ENCODE results near the gene RAB3GAP2.
"Not testable (repeated sequence)": the region's sequence is repeated elsewhere in the genome, so short reads cannot be mapped to it uniquely, and the experiment has no call there.

The RAB3GAP2 gene

GRCh38 chr1:220272047-220272840, at the start of gene RAB3GAP2:
TSS of gene RAB3GAP2 (minus strand) at chr1:220272453. CDS start at chr1:220272337, 116 bp downstream.
- peak; percentile 95 for DNase-seq

- DNase-seq: no peak
Measured at GRCh38 chr1:220321758-220322157, 49.5 kb upstream of the RAB3GAP2 start.

GRCh38 chr1:220320709-220321108, 48.5 kb upstream of the RAB3GAP2 start:
- DNase-seq: no peak

- no peak for DNase-seq
Measured at GRCh38 chr1:220318673-220319072, 46.4 kb upstream of the RAB3GAP2 start.

- DNase-seq: no peak
Measured at GRCh38 chr1:220317161-220317560, 44.9 kb upstream of the RAB3GAP2 start.

GRCh38 chr1:220316305-220316704, 44.1 kb upstream of the RAB3GAP2 start:
- DNase-seq: no peak

- no peak for DNase-seq
Measured at GRCh38 chr1:220315070-220315839, 43.0 kb upstream of the RAB3GAP2 start.

- no peak for DNase-seq
Measured at GRCh38 chr1:220313576-220313975, 41.3 kb upstream of the RAB3GAP2 start.

GRCh38 chr1:220310147-220310546, 37.9 kb upstream of the RAB3GAP2 start:
- DNase-seq: not testable (repeated sequence)

GRCh38 chr1:220307607-220308006, 35.4 kb upstream of the RAB3GAP2 start:
- DNase-seq: no peak

GRCh38 chr1:220306339-220306738, 34.1 kb upstream of the RAB3GAP2 start:
- no peak for DNase-seq

GRCh38 chr1:220303871-220304270, 31.6 kb upstream of the RAB3GAP2 start:
- no peak for DNase-seq

GRCh38 chr1:220301630-220302029, 29.4 kb upstream of the RAB3GAP2 start:
- DNase-seq: no peak

- no peak for DNase-seq
Measured at GRCh38 chr1:220300442-220301121, 28.3 kb upstream of the RAB3GAP2 start.

GRCh38 chr1:220299337-220299736, 27.1 kb upstream of the RAB3GAP2 start:
- DNase-seq: no peak

- DNase-seq: no peak
Measured at GRCh38 chr1:220298470-220299205, 26.4 kb upstream of the RAB3GAP2 start.

GRCh38 chr1:220296981-220297380, 24.7 kb upstream of the RAB3GAP2 start:
- no peak for DNase-seq

- DNase-seq: no peak
Measured at GRCh38 chr1:220294846-220295301, 22.6 kb upstream of the RAB3GAP2 start.

GRCh38 chr1:220291580-220291979, 19.3 kb upstream of the RAB3GAP2 start:
- no peak for DNase-seq

- no peak for DNase-seq
Measured at GRCh38 chr1:220290140-220290761, 18.0 kb upstream of the RAB3GAP2 start.

- no peak for DNase-seq
Measured at GRCh38 chr1:220287129-220287528, 14.9 kb upstream of the RAB3GAP2 start.

GRCh38 chr1:220283625-220284024, 11.4 kb upstream of the RAB3GAP2 start:
- no peak for DNase-seq

Measured in activated CD4-positive, alpha-beta T cell treated with anti-CD3 and anti-CD28 coated beads for 1 hour (primary cell).